HG03571 (cell line): ENCODE data around the gene FBXO39.
"Not testable (repeated sequence)": the region's sequence is repeated elsewhere in the genome, so short reads cannot be mapped to it uniquely, and the experiment has no call there.

Experiments used
- ATAC-seq: cut with Tn5 transposase; IDR thresholded peaks from one replicate; pipeline ENCODE4 v1.9.1; 2021; ENCODE audit not compliant: unreplicated experiment

Gene FBXO39

GRCh38 chr17:6789146-6789545, 13.1 kb downstream of the FBXO39 start:
- no peak for ATAC-seq

- ATAC-seq, result no peak
Measured at GRCh38 chr17:6793748-6794493, 17.9 kb downstream of the FBXO39 start.

GRCh38 chr17:6796017-6796886, 20.2 kb downstream of the FBXO39 start:
- ATAC-seq, result no peak

DNA sequence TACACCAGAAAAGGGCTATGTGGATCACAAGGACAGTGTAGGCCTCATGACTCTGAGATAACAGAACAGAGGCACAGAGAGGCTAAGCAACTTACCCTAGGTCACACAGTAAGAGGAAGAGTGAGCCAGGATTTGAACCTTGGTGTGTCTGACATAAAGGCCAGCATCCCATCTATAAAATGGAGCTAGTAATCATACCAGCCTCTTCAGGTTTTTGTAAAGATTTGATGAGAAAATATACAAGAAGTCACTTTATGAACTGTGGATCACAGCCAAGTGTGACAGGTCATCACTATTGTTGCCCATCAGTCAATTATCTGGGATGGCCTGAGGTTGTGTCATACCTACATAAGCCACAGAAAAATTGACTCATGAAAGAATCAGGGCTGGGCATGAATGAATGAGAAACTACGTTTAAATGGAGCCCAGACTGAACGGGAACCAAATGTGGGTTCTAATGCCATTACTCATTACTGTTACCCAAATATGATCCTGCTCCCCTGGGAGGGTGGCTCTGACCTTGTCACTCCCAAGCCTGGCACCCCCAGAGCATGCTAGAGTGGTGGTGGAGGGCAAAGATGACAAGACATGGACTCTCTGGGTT, 21.0 kb downstream of the FBXO39 start:
- ATAC-seq, result no peak

DNA sequence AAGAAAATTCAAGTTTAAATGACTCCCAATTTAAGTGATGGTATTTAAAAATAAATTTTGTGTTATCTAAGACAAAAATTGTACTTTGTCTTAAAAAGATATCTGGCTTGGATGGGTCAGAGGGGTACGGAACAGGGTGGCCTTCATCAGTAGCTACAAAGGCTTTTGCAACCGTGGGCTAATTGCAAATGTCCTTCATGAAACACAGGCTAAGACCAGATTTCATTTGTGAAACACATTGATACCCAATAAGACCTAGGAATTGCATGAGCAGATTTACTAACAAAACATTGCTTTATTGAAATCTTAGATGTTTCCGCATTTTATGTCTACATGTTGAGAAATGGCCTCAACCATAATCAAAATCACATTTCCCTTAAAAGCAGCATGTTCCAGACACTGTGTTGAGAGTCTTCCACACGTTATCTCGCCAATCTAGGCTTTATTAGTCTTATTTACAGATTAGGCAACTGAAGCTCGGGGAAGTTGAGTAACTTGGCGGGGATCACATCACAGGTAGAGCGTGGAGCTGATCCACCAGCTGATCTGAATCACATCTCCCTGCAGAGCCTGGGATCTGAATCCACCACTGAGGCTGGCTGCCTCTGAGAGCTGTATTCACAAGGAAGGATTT, 21.8 kb downstream of the FBXO39 start:
- ATAC-seq, result no peak

- no peak for ATAC-seq
Measured at GRCh38 chr17:6799738-6800137, 23.7 kb downstream of the FBXO39 start.

DNA sequence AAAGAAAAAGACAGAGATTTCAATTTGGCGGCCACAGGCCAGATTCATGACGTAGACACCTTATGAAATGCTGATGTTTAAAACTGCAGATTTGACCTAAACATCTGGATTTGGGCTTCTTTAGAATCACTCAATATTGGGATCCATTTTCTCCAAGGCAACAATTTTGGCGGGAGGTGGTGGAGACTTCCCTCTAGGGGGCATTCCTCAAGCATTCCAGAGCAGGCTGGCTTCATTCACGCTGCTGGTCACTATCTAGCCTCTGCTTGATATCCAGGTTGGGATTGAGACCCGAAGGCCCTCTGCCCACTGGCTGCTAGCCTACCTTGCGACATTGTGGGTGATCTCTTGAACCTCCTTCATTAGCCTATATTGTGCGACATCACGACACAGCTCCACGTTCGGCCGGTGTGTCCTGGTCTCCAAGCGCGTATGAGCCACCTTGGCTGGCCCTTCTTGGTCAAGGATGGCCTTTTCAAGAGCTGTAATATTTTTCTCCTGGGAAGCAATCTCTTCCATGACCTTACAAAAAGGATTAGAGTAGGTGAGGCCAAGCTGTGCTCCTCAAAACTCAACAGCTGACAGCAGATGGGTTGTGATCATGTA, 24.5 kb downstream of the FBXO39 start:
- ATAC-seq, result no peak

DNA sequence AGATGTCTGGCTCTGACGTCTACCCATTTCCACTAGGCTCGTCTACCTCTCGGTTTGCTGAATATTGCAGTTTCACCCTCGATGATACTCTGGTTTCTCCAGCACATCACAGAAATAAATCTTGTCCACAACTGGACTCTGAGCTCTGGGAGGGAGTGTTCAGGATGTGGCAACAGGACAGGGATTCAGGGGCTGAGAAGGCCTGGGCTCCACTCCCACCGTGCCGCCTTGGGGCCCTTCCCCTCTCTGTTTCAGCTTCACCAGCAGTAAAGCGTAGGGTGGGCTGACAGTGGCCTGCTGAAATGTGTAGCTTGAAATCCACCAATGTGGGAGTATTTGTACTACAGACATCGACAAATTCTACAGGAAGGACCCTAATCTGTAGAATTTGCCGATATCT, 35.5 kb downstream of the FBXO39 start:
- ATAC-seq, result no peak

DNA sequence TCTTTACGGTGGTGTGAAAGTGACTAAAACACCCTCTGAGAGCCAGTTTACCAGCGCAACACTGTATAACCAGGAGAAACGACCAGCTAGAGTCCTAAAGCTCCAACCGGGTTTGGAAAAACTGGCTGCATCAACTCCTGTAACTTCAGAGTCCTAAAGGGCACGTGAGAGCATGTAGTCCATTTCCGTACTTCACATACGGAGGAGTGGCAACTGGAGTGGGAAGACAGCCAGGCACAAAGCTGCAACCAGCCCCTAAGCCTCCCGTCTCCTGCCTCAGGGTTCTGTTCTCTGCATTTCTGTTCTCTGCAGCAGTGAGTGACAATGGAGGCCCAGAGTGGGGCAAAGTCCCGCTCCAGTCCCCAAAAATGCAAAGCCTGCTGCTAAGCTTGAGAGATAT, 36.3 kb downstream of the FBXO39 start:
- ATAC-seq, result no peak

GRCh38 chr17:6815775-6816174, 39.8 kb downstream of the FBXO39 start:
- no peak for ATAC-seq

GRCh38 chr17:6816368-6816767, 40.4 kb downstream of the FBXO39 start:
- ATAC-seq, result not testable (repeated sequence)

- no peak for ATAC-seq
Measured at GRCh38 chr17:6818938-6819337, 42.9 kb downstream of the FBXO39 start.

DNA sequence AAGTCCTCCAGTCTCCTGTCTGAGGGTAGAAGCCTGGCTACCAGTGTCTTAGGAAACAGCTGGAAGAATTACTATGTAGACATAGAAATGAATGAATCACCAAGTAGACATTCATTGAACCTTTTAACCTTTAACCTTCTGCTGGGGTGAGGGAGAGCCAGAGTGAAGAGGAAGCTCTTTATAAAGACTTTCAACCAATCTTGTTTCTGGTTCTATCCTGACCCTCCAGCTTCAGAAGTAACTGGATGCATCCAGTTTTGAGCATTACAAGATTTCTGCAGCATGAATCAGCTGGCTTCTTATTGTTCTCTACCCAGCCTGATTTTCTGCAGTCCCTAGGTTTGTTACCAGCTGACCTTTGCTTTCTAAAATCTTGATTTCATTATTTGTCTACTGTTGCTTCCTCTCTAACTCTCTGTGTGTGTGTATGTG, 47.0 kb downstream of the FBXO39 start:
- ATAC-seq, result no peak

GRCh38 chr17:6830383-6830986, 54.5 kb downstream of the FBXO39 start:
- ATAC-seq, result no peak

GRCh38 chr17:6831661-6832263, 55.7 kb downstream of the FBXO39 start, which contains the start of gene TEKT1:
TEKT1 (minus strand) TSS chr17:6831729; CDS start chr17:6830376, 1,353 bp downstream.
- no peak for ATAC-seq
